HG03025 (cell line): ENCODE measurements around the gene ZNF711.
"Not testable (repeated sequence)": the region's sequence is repeated elsewhere in the genome, so short reads cannot be mapped to it uniquely, and the experiment has no call there.

Source experiments
- ATAC-seq: cut with Tn5 transposase; IDR thresholded peaks from one replicate; pipeline ENCODE4 v1.9.1; 2021; ENCODE audit warnings: mild to moderate bottlenecking, moderate library complexity; ENCODE audit not compliant: unreplicated experiment, low FRiP score

ZNF711 gene

DNA sequence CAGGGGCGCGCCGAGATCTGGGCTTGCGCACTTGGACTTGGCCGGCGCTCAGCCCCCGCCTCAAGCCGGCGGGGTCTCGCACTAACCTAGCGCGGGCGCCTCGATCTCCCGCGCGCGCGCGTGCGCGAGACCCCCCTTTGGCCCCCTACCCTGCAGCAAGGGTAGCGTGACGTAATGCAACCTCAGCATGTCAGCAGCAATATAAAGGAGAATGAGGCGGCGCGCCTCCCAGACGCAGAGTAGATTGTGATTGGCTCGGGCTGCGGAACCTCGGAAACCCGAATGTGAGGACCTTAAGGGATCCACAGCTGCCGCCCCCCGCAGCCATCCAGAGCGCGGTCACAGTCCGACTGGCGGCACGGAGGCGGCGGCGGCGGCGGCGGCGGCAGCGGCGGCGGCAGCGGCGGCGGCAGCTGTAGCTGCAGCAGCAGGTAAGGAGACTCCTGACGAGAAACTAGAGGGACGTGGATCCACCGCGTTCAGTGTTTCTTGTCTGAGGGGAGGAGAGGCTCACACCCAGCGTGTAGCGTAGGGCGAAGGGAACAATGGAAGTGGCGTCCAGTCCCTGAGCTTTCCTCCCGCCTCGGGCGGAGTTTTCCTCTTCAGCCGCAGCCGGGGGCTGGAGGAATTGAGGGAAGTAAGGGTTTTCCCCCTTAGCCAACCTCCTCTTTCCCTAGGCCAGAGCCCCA lies at the start of gene ZNF711, which contains the start of gene SATL1:
Gene ZNF711 (plus strand): TSS at position 231 of the 689 bp plus-strand sequence. CDS start 3,582 bp downstream, outside the sequence.
Gene SATL1 (minus strand): TSS at position 19 of the 689 bp plus-strand sequence. CDS start 134,811 bp downstream, outside the sequence.
- ATAC-seq = peak; percentile 55

DNA sequence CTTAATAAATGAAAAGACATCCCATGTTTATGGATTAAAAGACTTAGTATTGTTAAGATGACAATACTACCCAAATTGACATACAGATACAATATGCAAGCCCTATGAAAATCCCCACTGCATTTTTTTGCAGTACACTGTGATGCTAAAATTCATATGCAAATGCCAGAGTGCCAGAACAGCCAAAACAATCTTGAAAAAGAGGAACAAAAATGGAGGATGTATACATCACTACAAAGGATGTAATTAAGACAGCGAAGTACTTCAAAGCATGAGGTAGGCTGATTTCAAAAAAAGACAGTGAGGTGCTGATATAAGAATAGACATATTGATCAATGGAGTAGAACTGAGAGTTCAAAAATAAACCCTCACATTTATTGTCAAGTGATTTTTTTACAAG lies 47.5 kb upstream of the ZNF711 start:
- ATAC-seq = no peak

GRCh38 chrX:85203461-85203970 lies 40.3 kb upstream of the ZNF711 start:
- no peak for ATAC-seq

DNA sequence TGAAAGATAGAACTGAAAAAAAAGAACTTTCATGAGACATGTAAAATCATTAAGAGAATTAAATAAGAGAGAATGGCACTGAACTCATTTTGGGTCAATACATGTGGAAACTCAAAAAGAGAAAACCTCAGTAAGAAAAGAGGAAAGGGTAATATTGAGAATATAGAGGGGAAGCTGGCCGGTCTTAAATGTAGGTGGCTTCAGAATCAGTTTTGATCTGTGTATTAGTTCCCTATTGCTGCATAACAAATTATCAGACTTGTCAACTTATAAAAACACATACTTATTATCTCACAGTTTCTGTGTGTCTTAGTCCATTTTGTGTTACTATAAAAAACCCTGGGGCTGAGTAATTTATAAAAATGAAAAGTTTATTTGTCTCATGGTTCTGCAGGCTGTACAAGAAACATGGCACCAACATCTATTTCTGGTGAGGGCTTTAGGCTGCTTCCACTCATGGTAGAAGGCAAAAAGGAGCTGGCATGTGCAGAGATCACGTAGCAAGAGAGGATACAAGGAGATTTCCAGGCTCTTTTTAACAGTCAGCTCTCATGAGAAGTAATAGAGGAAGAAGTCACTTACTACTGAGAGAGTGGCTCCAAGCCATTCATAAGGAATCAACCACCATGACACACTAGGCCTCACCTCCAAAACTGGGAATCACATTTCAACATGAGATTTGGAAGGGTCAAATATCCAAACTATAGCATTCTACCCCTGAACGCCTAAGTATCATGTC lies 29.8 kb upstream of the ZNF711 start:
- no peak for ATAC-seq

- no peak for ATAC-seq
These were observed 27.8 kb upstream of the ZNF711 start for GRCh38 chrX:85215946-85216345.

DNA sequence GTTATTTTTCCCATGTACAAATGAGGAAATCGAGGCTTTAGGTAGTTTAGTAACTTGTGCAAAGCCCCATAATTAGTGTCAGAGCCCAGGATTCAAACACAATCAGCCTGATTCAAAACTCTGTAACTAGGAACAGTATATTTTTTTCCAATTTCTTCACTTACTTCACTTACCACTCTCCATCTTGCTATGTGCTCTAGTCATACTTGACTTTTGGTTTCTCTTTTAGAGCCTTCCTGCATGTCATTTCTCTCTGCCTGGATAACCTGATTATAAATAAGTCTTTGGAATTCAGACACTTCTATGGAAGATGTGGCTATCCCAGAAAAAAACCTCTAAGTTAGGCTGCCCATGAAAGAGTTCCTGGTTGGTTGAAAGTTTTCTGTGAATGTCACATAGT lies 22.4 kb upstream of the ZNF711 start:
- ATAC-seq = no peak

GRCh38 chrX:85223359-85223758 lies 20.4 kb upstream of the ZNF711 start:
- ATAC-seq = no peak

GRCh38 chrX:85243155-85243554 lies 636 bp upstream of the ZNF711 start:
- ATAC-seq = no peak

- ATAC-seq = peak; percentile 36
These were observed 840 bp downstream of the ZNF711 start for GRCh38 chrX:85244450-85245211.

DNA sequence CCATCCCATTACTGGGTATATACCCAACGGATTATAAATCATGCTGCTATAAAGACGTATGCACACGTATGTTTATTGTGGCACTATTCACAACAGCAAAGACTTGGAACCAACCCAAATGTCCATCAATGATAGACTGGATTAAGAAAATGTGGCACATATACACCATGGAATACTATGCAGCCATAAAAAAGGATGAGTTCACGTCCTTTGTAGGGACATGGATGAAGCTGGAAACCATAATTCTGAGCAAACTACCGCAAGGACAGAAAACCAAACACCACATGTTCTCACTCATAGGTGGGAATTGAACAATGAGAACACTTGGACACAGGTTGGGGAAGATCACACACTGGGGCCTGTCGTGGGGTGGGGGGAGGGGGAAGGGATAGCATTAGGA lies 41.5 kb downstream of the ZNF711 start:
- not testable (repeated sequence) for ATAC-seq

- no peak for ATAC-seq
These were observed 45.4 kb downstream of the ZNF711 start for GRCh38 chrX:85288992-85289723.

DNA sequence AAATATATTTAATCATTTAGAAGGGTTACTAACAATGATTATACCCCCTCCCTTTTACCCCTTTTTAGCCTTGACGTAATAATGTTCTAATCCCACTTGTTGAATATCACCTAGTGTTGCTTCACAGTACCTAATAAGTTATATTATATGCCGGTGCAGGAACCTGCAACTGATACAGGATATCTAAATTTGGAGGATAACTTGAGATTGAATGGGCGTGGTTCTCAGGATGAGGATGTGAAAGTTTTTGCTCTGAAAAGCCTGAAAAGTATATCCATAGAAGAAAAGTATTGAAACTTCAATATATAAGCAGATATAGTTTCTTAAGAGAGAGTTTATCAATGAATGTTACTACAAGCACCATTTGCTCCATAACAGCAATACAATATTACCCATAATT lies 59.8 kb downstream of the ZNF711 start:
- ATAC-seq = no peak

DNA sequence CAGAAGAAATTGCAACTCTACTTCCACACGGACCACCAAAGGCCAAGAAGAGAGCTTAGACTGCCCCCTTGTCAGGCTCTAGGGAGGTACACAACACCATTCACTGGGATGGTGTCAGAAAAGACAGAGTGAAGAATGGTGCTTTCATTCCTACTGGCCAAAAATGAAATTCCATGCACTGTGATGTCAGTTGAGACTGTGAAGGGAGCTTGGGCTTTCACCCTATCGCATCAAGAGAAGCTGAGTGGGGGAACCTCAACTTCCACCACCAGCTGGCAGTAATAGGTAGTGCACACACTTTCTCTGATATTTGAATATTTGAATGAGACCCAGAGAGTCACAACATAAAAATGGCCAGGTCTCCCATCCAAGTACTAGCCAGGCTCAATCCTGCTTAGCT lies 65.9 kb downstream of the ZNF711 start:
- no peak for ATAC-seq

- ATAC-seq = not testable (repeated sequence)
These were observed 67.6 kb downstream of the ZNF711 start for GRCh38 chrX:85311348-85311747.
